ENCODE results near the gene TMEM147.
A peak's percentile ranks its signal among the peaks of the same experiment; 100 is the strongest.

The TMEM147 gene, protein sequence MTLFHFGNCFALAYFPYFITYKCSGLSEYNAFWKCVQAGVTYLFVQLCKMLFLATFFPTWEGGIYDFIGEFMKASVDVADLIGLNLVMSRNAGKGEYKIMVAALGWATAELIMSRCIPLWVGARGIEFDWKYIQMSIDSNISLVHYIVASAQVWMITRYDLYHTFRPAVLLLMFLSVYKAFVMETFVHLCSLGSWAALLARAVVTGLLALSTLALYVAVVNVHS

DNA sequence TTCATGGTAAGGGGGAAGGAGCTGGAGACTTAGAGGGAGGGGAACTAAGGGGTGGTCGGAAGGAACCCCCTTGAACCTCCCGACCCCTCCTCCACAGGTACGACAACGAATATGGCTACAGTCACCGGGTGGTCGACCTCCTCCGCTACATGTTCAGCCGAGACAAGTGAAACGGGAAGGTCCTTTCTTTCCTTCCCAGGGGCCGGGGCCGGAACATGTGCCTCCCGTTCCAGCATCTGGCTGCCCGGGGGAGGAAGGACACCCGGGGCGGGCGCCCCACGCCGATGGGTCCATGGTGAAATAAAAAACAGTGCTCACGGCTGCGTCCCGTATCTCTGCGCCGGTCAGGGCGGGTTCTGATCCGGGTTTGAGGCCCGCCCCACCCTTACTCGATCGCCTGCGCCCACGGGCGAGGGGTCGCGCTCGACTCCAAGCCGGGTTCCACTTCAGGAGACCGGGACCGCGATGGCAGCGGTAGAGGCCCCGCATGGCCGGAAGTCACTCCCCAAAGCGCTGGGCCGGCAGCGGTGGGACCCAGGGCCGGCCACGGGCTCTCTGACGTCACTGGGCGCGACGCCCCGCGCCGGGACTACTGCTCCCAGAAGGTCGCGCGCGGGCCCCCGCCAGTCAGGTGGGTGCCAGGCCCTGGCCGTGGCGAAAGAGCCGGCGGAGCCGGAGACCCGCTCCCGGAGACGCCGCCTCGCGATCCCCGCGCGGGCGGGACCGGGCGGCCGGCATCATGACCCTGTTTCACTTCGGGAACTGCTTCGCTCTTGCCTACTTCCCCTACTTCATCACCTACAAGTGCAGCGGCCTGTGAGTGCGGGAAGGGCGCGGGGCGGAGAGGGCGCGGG, at the start of gene TMEM147:
TMEM147 (plus strand) TSS at position 626 of the 854 bp plus-strand sequence; CDS start at position 740, 114 bp downstream.
- DNase-seq: peak; percentile 26

DNA sequence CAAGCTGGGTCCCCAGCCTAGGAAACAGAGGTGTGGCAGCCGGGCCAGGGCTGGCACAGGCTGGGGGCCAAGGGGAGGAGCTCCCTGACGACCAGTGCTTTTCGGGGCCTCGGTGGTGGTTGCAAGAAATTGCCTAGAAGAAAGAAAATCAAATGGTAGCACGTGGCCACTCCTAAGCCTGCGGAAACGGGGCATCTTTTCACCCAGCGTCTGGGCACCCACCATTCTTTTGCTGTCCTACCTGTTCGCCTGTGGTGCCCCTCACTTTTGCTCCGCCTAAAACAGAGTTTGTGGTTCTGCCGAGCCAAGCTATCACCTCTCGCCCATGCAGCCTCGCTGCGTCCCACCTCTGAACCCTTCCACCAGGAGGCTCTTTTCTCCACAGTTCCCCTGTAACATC, 48.0 kb upstream of the TMEM147 start:
- no peak for DNase-seq

DNA sequence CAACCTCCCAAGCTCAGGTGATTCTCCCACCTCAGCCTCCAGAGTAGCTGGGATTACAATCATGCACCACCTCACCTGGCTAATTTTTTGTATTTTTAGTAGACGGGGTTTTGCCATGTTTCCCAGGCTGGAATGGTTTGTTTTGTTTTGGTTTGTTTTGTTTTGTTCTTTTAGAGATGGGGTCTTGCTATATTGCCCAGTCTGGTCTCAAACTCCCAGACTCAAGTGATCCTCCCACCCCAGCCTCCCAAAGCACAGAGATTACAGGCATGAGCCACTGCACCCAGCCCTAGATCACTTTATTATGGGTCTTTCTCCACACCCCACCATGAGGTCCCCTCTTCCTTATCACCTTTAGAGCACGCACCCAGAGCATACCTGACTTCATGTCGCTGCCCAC, 47.2 kb upstream of the TMEM147 start:
- no peak for DNase-seq

DNA sequence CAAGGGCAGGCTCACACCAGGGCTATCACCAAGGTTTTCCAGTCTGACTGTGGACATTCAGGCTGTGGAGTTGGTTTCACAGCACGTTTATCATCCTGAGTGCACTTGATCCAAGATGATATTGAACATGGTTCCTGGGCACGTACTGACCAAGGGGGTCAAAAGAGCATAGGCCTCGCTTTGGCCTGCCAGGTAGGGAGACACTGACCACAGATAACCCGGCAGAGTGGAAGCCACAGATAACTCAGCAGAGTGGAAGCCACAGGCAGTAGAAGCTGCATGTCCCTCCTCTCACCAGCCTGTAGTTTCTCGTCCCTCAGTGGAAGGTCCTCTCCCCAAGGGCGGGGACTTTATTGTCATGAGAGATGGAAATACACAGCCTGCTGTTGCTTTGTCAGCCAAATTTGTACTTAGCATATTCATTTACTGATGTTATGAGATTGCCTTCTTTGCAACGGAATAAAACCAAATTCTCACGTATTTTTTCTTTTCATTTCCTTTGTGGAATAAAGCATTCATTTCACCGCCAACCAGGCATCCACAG, 46.4 kb upstream of the TMEM147 start:
- no peak for DNase-seq

DNA sequence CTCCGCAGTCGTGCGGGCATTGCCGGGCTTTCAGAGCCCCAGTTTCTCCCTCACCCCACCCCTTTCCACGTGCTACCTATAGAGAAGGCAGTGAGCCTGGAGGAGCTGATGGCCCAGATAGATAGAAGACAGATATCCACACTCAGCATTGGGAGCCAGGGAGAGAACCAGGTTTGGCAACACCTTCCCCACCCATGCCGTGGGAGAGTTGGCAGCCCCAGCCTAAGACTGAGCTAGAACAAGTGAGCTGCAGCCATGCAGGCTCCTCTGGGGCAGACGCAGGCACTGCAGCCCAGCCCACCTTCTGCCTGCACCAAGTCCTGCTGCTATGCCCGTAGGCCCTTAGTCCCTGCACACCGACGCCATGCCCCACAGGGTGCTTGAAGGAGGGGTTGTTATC, 44.8 kb upstream of the TMEM147 start:
- DNase-seq: no peak

DNA sequence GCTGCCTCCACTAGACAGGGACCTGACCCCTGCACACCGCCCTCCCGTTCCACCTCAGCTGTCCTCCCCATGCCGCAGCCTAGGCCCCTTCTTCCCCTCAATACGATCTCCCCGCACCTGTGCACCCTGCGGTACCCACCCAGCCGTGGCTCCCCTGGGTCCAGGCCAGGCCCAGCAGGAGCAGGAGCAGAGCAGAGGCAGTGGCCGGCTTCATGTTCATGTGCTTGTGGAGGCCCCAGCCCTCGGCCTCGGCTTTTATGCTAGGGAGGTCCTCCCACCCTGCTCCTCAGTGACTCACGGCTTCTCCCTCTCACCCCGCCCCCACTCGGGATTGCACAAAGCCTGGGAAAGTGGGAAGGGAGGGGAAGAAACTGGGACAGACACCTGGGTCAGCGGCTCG, 43.7 kb upstream of the TMEM147 start:
- DNase-seq: peak; percentile 26

DNA sequence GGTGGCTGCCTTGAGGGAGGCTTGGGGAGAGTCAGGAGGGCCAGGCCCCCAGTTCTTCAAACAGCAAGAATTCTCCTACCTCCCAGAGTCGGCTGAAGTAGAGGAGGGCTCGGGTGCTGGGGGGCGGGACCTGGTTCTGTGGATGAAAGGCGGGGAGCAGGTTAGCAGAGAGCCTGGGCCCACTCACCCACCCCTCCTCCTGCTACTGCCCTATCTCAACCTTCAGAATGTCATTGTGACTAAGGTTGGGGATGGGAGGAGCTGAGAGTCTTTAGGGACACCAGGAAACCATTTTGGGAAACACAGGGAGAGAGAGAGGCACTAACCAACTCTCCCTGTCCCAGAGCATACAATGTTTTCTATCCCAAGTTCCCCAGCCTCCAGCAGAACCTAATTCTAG, 42.7 kb upstream of the TMEM147 start:
- DNase-seq: no peak

DNA sequence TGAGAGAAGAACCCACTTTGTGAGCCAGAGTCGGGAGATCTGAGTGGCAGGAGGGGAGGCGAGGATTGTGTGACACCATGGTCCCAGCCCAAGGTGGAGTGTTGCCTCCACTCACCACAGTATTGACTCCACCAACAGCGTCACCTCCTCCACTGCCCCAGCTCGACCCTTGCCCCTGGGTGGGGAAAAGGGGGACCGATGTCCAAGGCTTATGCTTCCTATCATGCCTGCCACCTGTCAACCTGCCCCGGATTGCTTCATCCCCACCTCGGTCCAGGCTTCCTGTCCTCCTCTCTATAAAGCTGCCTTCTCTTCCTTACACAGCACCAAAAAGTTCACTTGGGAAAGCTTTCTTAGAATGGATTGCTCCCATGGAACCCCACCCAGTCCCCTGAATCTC, 39.4 kb upstream of the TMEM147 start:
- no peak for DNase-seq

DNA sequence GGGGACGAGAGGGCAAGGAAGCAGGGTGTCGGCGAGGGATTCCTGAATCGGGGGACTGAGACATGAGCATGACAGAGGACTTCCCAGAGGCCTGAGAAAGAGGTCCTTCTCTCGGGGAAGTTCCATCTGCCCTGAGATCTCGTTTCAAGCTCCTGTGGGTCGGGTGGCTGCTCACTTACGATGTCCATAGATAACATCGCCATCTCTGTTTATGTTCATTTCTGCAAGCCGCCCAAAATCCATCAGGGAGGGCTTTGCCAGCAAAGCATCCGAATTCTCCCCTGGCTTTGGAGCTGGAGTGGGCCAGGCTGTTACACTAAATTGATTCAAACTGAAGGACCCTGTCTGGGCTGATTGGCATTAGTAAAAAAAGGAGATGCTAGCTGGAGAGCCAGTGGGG, 37.9 kb upstream of the TMEM147 start:
- no peak for DNase-seq

DNA sequence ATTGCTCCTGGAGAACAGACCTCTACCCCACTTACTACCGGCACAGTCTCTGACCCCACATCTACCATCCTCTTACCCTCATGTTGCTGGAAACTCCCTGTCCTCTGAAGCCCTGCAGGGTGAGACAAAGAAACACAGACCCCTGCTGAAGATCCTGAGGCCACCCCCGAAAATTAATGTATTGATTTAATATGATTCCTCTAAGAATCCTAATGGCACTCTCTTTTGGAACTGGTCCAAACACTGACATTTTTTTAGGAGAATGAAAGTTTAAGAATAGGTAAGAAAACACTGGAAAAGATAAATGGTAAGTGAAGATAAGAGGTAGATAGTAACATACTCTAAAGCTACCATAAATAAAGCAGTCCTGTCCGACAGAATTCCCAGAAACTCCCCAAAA, 37.3 kb upstream of the TMEM147 start:
- no peak for DNase-seq

DNA sequence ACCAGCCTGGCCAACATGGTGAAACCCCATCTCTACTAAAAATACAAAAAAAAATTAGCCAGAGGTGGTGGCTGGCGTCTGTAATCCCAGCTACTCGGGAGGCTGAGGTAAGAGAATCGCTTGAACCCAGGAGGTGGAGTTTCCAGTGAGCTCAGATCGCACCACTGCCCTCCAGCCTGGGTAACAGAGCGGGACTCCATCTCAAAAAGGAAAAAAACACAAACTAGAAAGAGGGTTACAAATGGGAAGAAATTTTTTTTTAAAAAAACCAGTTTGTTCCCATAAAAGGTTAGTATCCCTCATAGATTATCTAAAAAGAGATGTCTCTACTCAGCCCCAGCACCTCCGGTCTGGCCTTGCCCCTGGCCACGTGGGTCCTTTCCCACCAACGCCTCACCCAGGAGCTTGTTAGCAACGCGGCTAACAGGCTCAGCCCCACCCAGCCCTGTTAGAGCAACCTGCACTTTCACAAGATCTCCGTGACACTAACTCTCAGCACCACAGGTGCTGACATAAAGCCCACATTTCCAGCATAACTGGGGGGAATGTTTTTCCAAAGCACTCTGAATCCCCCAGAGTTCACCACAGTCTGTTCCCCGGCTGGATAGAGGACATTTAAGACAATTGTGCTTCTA, 36.3 kb upstream of the TMEM147 start:
- peak; percentile 54 for DNase-seq

DNA sequence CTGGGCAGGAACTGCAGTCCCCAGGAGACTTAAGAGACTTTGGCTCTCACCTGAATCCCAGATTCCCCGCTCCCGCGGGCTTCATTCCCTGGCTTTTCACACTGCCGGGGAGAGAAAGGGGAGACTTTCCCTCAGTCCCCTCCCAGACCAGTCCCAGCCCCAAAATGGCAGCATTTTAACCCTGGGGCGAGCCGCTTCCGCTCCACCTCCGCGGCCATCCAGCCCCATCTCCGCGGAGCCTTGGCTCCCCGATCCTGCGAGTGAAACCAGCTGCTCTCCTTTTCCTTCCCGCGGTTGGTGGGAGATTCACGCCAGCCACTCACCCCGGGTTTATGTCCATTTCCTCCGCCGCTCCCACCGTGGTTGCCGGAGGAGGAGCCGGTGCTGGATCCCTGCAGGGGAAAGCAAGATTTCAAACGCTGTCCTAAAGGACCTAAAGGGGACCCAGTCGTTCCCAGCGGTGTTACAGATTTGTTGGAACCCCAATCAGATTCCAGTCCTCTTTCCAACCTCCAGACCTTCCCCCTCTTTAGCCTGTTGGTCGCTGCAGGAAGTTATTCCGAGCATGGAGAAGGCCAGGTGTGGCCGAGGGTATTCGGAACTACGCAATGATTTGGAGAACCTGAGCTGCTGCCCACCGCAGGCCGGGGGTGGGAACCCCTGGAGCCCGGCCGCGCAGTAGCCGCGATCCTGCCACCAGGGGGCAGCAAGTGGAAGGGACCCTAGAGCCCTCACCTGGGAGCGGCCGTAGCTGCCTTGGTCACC, 35.4 kb upstream of the TMEM147 start:
- peak; percentile 61 for DNase-seq

DNA sequence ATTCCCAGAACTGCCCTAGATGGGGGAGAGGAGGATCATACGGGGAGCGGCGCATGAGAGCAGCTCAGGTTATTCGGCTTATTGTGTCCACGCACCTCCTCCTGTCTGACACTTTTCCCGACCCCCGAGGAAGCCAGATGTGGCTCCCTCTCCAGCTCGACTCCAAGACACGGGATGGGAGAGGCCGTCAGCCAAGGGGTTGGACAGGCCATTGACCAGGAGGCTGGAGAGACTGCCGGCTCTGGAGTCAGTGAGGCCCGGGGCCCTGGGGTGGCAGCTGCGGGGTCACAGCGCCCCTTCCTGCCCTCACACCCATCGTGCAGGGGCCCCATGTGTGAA, 34.8 kb upstream of the TMEM147 start:
- DNase-seq: no peak

DNA sequence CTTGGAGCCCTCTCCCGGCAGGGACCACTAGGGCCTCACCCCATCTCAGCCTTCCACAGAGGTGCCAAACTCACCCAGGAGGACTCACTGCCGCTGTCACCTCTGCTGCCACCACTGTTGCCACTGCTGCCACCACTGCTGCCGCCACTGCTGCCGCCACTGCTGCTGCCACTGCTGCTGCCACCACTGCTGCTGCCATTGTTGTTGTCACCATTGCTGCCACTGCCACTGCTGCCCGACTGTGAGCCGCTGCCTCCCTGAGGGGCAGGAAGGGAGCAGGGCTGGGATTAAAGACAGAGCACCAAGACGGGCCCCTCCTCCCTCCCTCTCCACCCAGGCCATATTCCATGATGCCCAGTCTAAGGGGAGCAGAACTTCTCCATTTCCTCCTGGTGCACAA, 34.1 kb upstream of the TMEM147 start:
- DNase-seq: no peak

DNA sequence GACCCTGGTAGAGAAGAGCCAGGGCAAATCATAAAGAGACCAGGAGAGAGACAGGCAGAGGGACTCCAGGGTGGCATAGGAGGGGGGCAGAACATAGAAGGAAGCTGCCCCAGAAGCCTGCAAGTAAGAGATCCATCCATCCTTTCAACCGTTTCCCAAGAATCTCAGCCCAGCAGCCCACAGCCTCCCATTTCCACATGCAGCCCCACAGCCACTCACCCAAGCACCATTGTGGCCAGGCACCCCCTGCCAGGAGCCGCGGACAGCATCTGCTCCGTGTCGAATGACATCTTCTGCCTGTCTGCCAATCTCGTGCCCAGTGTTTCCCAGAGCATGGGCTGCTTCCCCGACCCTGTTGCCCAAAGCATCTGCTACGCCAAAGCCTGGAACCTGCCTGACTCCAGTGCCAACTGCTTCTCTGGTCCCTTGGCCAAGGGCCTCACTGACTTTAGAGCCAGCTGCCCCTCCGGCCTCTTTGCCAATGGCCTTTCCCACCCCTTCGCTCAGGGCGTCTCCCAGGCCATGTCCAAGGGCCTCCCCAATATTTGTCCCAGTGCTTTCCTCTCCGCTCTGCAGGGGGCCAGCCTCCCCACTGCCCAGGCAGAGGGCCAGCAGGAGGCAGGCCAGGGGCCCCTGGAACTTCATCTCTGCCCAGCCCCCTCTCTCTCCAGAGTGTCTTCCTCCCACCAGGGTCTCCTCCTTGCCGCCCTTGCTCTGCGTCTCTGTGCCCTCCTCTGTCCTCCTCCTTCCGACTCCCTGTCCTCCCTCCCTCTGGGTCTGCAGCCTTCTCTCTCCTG, 32.4 kb upstream of the TMEM147 start:
- no peak for DNase-seq

DNA sequence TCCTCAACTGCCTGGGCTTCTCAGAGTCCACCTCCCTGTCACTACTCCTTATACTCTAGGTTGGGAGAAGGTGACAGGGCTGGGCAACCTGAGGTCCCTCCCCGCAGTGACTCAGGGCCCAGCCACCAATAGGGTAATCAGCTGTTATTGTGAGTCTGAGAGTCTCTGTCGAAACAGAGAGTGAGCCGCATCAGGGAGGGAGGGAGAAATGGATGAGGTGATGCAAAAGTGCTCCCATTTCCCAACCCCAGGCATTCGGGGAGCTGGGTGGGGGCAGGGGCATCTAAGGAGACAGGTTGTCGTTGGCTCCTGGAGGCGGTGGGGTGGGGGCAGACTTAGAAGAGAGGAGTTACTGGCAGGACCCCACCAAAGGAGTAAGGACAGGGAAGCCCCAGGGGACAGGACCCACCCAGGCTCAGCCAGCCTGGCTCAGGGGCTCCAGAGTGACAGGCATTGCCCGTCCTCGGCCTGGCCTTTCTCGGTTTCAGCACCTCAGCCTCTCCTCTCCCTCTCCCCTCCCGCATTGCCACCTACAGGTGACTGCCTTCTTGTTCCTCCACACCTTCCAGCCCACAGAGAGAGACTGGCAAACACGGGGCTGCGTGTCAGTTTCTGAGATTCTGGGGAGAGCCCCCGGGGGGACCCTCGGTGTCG, 31.7 kb upstream of the TMEM147 start, which contains the start of gene DMKN:
DMKN (minus strand) TSS at position 22 of the 654 bp plus-strand sequence. CDS start 174 bp downstream, outside the sequence.
- peak; percentile 15 for DNase-seq

DNA sequence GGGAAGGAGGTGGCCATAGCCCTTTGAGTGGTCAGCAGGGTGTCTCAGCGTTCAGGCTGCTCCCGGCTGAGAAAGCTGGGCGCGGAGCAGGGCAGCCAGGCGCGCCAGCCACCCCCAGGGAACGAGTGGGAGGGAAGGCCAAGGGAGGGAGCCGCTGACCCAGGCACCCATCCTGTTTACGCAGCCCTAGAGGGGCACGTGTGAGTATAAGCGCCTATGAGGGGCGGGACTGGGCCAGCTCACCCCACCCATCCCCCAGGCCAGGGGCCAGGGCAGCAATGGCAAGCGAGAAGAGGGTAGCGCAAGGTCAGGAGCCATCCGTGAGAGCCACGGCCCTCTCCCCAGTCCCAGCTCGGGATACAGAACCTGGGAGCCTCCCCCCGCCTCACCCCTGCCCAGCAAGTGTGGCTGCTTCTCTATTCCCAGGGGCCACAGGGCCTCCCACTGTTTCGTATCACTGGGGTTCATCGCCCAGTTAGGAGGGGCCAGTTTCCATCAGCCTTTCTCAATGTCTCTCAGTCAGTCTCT, 31.1 kb upstream of the TMEM147 start:
- DNase-seq: no peak

DNA sequence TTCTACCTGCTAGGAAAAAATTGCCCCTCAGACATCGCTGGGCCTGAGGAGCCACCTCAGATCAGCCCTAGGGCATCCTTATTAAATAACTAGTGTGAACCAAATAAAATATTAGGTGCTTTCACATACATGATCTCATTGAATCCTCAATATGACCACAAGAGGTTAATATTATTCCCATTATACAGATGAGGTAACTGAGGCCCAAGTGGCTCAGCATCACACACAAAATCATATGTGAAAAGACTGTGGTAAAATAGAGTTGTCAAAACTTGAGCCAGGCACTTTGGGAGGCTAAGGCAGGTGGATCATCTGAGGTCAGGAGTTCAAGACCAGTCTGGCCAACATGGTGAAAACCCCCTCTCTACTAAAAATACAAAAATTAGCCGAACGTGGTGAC, 29.1 kb upstream of the TMEM147 start:
- DNase-seq: no peak

DNA sequence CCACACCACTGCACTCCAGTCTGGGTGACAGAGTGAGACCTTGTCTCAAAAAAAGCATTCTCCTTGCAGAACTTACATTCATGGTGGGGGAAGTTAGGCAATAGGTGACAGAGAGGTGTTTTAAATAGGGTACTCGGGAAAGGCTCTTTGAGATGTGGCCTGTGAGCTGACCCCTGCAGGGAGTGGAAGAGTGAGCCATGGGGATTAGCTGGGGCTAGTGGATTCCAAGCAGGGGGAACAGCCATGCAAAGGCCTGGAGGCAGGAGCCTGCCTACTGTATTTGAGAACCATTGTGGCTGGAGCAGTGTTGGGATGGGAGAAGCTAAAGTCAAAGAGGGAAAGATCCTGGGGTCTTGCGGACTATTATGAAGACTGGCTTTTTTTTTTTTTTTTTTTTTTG, 28.1 kb upstream of the TMEM147 start:
- DNase-seq: no peak

DNA sequence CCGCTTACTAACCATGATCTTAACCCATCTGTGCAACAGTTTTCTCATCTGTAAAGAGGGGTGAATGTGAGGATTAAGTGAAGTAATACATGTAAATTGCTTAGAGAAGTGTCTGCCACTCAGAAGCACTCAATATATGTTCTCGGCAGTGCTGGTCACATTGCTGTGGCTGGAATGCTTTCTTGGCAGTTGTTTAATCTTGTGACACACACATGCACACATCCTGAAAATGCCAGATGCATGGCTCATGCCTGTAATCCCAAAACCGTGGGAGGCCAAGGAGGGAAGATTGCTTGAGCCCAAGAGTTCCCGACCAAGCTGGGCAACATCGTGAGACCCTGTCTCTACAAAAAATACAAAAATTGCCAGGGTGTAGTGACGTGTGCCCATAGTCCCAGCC, 27.1 kb upstream of the TMEM147 start:
- DNase-seq: peak; percentile 25

DNA sequence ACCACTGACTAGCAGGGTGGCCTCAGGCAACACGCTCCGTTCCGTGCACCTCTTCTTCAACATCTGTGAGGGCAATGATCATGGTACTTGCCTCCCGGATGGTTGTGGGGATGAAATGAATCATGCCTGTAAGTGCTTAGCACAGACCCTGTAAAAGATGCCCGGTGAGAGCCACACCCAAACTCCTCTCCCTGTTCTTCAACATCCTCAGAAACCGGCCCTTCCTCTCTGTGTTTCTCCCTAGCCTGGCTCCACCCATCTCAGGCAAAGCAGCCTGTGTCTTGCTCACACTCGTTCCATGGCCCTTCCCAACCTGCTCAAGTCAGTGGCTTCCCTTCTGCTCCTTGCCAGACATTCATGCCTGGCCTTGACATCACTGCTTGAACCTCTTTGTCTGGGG, 26.1 kb upstream of the TMEM147 start:
- no peak for DNase-seq

Data from kidney glomerular epithelial cell (primary cell).